ENCODE results near the gene NOXO1. TPM values are rescaled to one million over a fixed set of nuclear protein-coding genes. Genes with fewer than 3 reads are reported as not detected.

Gene NOXO1
- total and polyA plus RNA-seq, 9 of the 15 experiments (the other 6 are each of a cell fraction or from before 2014, with no cell fraction given), result not detected

DNA sequence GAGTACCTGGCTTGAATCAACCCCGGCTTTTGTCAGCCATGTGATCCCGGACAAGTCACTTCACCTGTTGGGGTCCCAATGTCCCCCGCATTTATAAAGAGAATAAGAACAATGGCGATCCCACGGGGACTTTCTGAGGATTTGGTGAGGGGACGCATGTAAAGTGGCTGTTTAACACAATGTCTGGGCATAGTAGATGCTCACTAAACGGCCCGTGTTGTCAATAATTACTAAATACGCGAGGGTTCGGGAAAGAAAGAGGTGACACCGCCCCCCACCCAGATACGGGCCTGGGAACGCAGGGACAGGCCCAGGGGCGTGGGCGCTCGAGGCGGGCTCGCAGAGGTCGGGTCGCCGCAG lies 10.3 kb upstream of the NOXO1 start (continued):
- TF ChIP-seq IRF2 (CRISPR knock-in tag; IDR thresholded peaks at IDR 0.05) (no peak), HNRNPLL (IDR thresholded peaks at IDR 0.05; ENCODE audit: low read depth, low read length, poor library complexity, severe bottlenecking) (no peak), ETV1 (tag; conservative IDR thresholded peaks at IDR 0.05; ENCODE audit: low read depth) (0 out of 2 replicates have a peak, but pooled peaks have one; percentile 4), FIP1L1 (IDR thresholded peaks at IDR 0.05; ENCODE audit: low read depth, low read length, poor library complexity, severe bottlenecking) (no peak), DDX20 (tag; IDR thresholded peaks at IDR 0.05; ENCODE audit: low read depth) (no peak), ZNF717 (CRISPR knock-in tag; IDR thresholded peaks at IDR 0.05) (no peak)
- TF ChIP-seq, protein P1, sequence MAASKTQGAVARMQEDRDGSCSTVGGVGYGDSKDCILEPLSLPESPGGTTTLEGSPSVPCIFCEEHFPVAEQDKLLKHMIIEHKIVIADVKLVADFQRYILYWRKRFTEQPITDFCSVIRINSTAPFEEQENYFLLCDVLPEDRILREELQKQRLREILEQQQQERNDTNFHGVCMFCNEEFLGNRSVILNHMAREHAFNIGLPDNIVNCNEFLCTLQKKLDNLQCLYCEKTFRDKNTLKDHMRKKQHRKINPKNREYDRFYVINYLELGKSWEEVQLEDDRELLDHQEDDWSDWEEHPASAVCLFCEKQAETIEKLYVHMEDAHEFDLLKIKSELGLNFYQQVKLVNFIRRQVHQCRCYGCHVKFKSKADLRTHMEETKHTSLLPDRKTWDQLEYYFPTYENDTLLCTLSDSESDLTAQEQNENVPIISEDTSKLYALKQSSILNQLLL (CRISPR knock-in tag; IDR thresholded peaks at IDR 0.05; ENCODE audit: borderline replicate concordance), result 0 out of 2 replicates have a peak, but pooled peaks have one; percentile 23

GRCh38 chr16:1991135-1991551 lies 9.9 kb upstream of the NOXO1 start:
- H4K20me1 ChIP-seq (replicated peaks; ENCODE audit: control insufficient read depth, insufficient read depth, low read length), result no peaks in the 10 kb centered on the region; the same call in 1 of the 2 replicates
- intact Hi-C loops (cut with micrococcal nuclease), result no loop called here
- TF ChIP-seq KDM2B (CRISPR knock-in tag; IDR thresholded peaks at IDR 0.05) (no peak), CHD1 (IDR thresholded peaks at IDR 0.05; ENCODE audit: low read length) (no peak), IFI16 (CRISPR knock-in tag; IDR thresholded peaks at IDR 0.05) (no peak), SP1 (CRISPR knock-in tag; IDR thresholded peaks at IDR 0.05) (no peak), KLF6 (CRISPR knock-in tag; IDR thresholded peaks at IDR 0.05; ENCODE audit: borderline replicate concordance) (no peak), ETV5 (CRISPR knock-in tag; IDR thresholded peaks at IDR 0.05; ENCODE audit: low read depth) (no peak), ZNF311 (CRISPR knock-in tag; IDR thresholded peaks at IDR 0.05) (no peak), ZNF436 (CRISPR knock-in tag; IDR thresholded peaks at IDR 0.05) (no peak), ZNF354B (CRISPR knock-in tag; IDR thresholded peaks at IDR 0.05) (no peak), ZNF282 (CRISPR knock-in tag; IDR thresholded peaks at IDR 0.05) (no peak), ZZZ3 (IDR thresholded peaks at IDR 0.05) (no peak), NFATC3 (IDR thresholded peaks at IDR 0.05) (no peak), KDM4B (IDR thresholded peaks at IDR 0.05; ENCODE audit: borderline replicate concordance in 2 of 2, low read depth in 1 of 2) (no peak)
- TF ChIP-seq, protein P2, sequence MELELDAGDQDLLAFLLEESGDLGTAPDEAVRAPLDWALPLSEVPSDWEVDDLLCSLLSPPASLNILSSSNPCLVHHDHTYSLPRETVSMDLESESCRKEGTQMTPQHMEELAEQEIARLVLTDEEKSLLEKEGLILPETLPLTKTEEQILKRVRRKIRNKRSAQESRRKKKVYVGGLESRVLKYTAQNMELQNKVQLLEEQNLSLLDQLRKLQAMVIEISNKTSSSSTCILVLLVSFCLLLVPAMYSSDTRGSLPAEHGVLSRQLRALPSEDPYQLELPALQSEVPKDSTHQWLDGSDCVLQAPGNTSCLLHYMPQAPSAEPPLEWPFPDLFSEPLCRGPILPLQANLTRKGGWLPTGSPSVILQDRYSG (tag; conservative IDR thresholded peaks at IDR 0.05; ENCODE audit: low read depth), result no peak

More at GRCh38 chr16:1991135-1991551, 9.9 kb upstream of the NOXO1 start:
- CTCF ChIA-PET (ENCODE audit: low intra/inter-chr PET ratio), result no interaction called here
- Histone ChIP-seq H3K79me2 (ENCODE audit: control insufficient read depth, insufficient read depth, low read length) (peaks cover 29% of the 10 kb centered on the region), H3K9me1 (ENCODE audit: control insufficient read depth, insufficient read depth, low read length) (no peaks in the 10 kb centered on the region), H3K4me2 (ENCODE audit: insufficient read depth, low read length) (no peak overlapping the region), H3K27ac (ENCODE audit: extremely low read depth, low read depth, low read length) (no peak overlapping the region; the same call in 2 of the 3 replicates), H2AFZ (ENCODE audit: low read depth, low read length) (no peak overlapping the region), H3K4me1 (replicated peaks in 1 of 2; ENCODE audit: control insufficient read depth in 2 of 2, insufficient read depth in 2 of 2, low read length in 2 of 2) (peaks cover 29 to 62% of the 10 kb centered on the region in 2 experiments), H3K9ac (ENCODE audit: insufficient read depth in 1 of 2, low read depth in 2 of 2, low read length in 2 of 2) (peak overlapping the region in 1 of 2 experiments; percentile 87; a peak in 1 of 4 replicates), H3K27me3 (ENCODE audit: control insufficient read depth in 2 of 2, insufficient read depth in 2 of 2, low read length in 2 of 2) (no peaks in the 10 kb centered on the region), H3K36me3 (ENCODE audit: control insufficient read depth, insufficient read depth, low read length) (peaks cover 24% of the 10 kb centered on the region; the same call in 1 of the 3 replicates), H3K4me3 (no peak overlapping the region), H3K9me3 (replicated peaks; ENCODE audit: control insufficient read depth, insufficient read depth, low read depth, low read length) (no peaks in the 10 kb centered on the region)
- in situ Hi-C loops (cut with MboI), result no loop called here
- 78% methylated on average over 9 of the region's 18 CpGs for WGBS (ENCODE audit: insufficient coverage, low coverage, missing lambda C conversion rate)
- DNase-seq (ENCODE audit: extremely low read depth in 1 of 4, low spot score in 3 of 4) (no peak), FAIRE-seq (no peak), ATAC-seq (no peak)
- BruUV-seq (replicated peaks), result no TSS peak
- POLR2A ChIA-PET, result interaction anchor here (0.7 to 5.5 kb wide), 3 partner anchors 26 to 122 kb away, joined by 3 to 50 read pairs (median 6); partner anchors contain the start of genes RNF151 and RPS2

Measured in K562 (cell line).